ENCODE data around the gene TBATA. TPM values are rescaled to one million over a fixed set of nuclear protein-coding genes. Genes with fewer than 3 reads are reported as not detected.

Gene TBATA
- total RNA-seq, 1 donor from 2014 or later = not detected

- TF ChIP-seq CTCF (IDR thresholded peaks at IDR 0.05) = no peak
- Histone ChIP-seq H3K4me1 (no peaks in the 10 kb centered on the region), H3K36me3 (no peaks in the 10 kb centered on the region), H3K9me3 (no peaks in the 10 kb centered on the region), H3K27me3 (no peaks in the 10 kb centered on the region), H3K4me3 (no peak overlapping the region), H3K27ac (no peak overlapping the region)
- intact Hi-C loops (cut with DNase I) = no loop called here
- DNase-seq (ENCODE audit: low spot score in 2 of 2) = no peak
Measured at GRCh38 chr10:70799124-70799523, 13.9 kb upstream of the TBATA start.

- intact Hi-C loops (cut with DNase I) = loop anchor here (2.0 kb wide), 1 partner anchor 47 kb away; no protein-coding TSS in a partner anchor
- peak in 1 of 2 donors; percentile 50 for DNase-seq (ENCODE audit: low spot score in 2 of 2)
- TF ChIP-seq CTCF (IDR thresholded peaks at IDR 0.05) = no peak
- Histone ChIP-seq H3K9me3 (no peaks in the 10 kb centered on the region), H3K4me1 (no peaks in the 10 kb centered on the region), H3K4me3 (no peak overlapping the region), H3K27ac (no peak overlapping the region), H3K36me3 (no peaks in the 10 kb centered on the region), H3K27me3 (no peaks in the 10 kb centered on the region)
Measured at GRCh38 chr10:70797840-70798239, 12.7 kb upstream of the TBATA start.

GRCh38 chr10:70795613-70796012, 10.4 kb upstream of the TBATA start:
- DNase-seq (ENCODE audit: low spot score in 2 of 2) = peak in 1 of 2 donors; percentile 22

GRCh38 chr10:70791386-70792039, 6.3 kb upstream of the TBATA start:
- no peak overlapping the region for H3K27ac ChIP-seq
- TF ChIP-seq CTCF (IDR thresholded peaks at IDR 0.05) = no peak
- intact Hi-C loops (cut with DNase I) = no loop called here
- no peaks in the 10 kb centered on the region for H3K36me3 ChIP-seq
- no peak overlapping the region for H3K4me3 ChIP-seq
- no peaks in the 10 kb centered on the region for H3K27me3 ChIP-seq
- no peaks in the 10 kb centered on the region for H3K4me1 ChIP-seq
- H3K9me3 ChIP-seq = no peaks in the 10 kb centered on the region
- DNase-seq (ENCODE audit: low spot score in 2 of 2) = no peak

More at GRCh38 chr10:70795613-70796012, 10.4 kb upstream of the TBATA start:
- TF ChIP-seq CTCF (IDR thresholded peaks at IDR 0.05) = no peak
- intact Hi-C loops (cut with DNase I) = loop anchor here (2.0 kb wide), 1 partner anchor 45 kb away; no protein-coding TSS in a partner anchor
- H3K4me1 ChIP-seq = no peaks in the 10 kb centered on the region
- H3K4me3 ChIP-seq = no peak overlapping the region
- no peak overlapping the region for H3K27ac ChIP-seq
- no peaks in the 10 kb centered on the region for H3K27me3 ChIP-seq
- no peaks in the 10 kb centered on the region for H3K36me3 ChIP-seq
- no peaks in the 10 kb centered on the region for H3K9me3 ChIP-seq

- H3K36me3 ChIP-seq = no peaks in the 10 kb centered on the region
- peak in 1 of 2 donors; percentile 50 for DNase-seq (ENCODE audit: low spot score in 2 of 2)
- H3K9me3 ChIP-seq = no peaks in the 10 kb centered on the region
- H3K27me3 ChIP-seq = no peaks in the 10 kb centered on the region
- no peak overlapping the region for H3K27ac ChIP-seq
- intact Hi-C loops (cut with DNase I) = no loop called here
- no peaks in the 10 kb centered on the region for H3K4me1 ChIP-seq
- TF ChIP-seq CTCF (IDR thresholded peaks at IDR 0.05) = no peak
- no peak overlapping the region for H3K4me3 ChIP-seq
Measured at GRCh38 chr10:70786799-70787415, 1.7 kb upstream of the TBATA start.
